H1 (cell line): ENCODE data around the gene ABCB10. TPM values are rescaled to one million over a fixed set of nuclear protein-coding genes. Genes with fewer than 3 reads are reported as not detected.

Experiments used
- CTCF ChIA-PET: fragments of 300-600 bp; sonication (Branson Sonifier 250); formaldehyde crosslinking; loops from one replicate; lab custom pipeline; 2021; ENCODE audit not compliant: partially characterized antibody; lab: Charles Lee
- POLR2A ChIA-PET: fragments of 300-600 bp; sonication (Branson Sonifier 250); formaldehyde crosslinking; loops from one replicate; lab custom pipeline; 2021; ENCODE audit warnings: inconsistent platforms; ENCODE audit not compliant: partially characterized antibody; lab: Charles Lee
- DNase-seq, 2 experiments: peaks; one replicate each; pipeline versions ENCODE4 v3.0.0 to v3.0.0-alpha.2; 2010 to 2022; ENCODE audit warnings: low spot score in 2 of 2, low read depth in 1 of 2, mixed read lengths in 1 of 2
- FAIRE-seq: peaks from 2 replicates; lab custom pipeline; 2011; peaks lifted over from hg19 to GRCh38; lab: Jason Lieb, UNC
- H2AFZ ChIP-seq: 2 replicates; pipeline ENCODE4 v1.8.1; 2012; ENCODE audit warnings: low read length, inconsistent platforms
- H2AK5ac ChIP-seq: 2 replicates; pipeline ENCODE4 v1.6.1; 2013; ENCODE audit warnings: low read depth, low read length
- H2BK120ac ChIP-seq: replicated peaks from 2 replicates; pipeline ENCODE3; 2013; ENCODE audit warnings: low read depth, low read length, inconsistent platforms
- H2BK12ac ChIP-seq: 2 replicates; pipeline ENCODE4 v1.6.1; 2013; ENCODE audit warnings: low read depth, low read length
- H2BK15ac ChIP-seq: 2 replicates; pipeline ENCODE4 v1.6.1; 2013; ENCODE audit warnings: low read length
- H2BK20ac ChIP-seq: 2 replicates; pipeline ENCODE4 v1.6.1; 2013; ENCODE audit warnings: low read length
- H2BK5ac ChIP-seq: 2 replicates; pipeline ENCODE4 v1.6.1; 2013; ENCODE audit warnings: low read depth, low read length
- H3K14ac ChIP-seq: 2 replicates; pipeline ENCODE4 v1.6.1; 2013; ENCODE audit warnings: inconsistent platforms; ENCODE audit not compliant: insufficient read length
- H3K18ac ChIP-seq: 2 replicates; pipeline ENCODE4 v1.6.1; 2013; ENCODE audit warnings: low read length; ENCODE audit errors: extremely low read depth
- H3K23ac ChIP-seq: 2 replicates; pipeline ENCODE4 v1.6.1; 2013; ENCODE audit warnings: inconsistent platforms; ENCODE audit not compliant: insufficient read length
- H3K23me2 ChIP-seq: 2 replicates; pipeline ENCODE4 v1.6.1; 2013; ENCODE audit warnings: low read depth, low read length
- H3K27ac ChIP-seq: 2 replicates; pipeline ENCODE4 v1.6.1; 2011; ENCODE audit warnings: low read depth, low read length, inconsistent platforms
- H3K27me3 ChIP-seq, 4 experiments: replicated peaks in 1 of 4; 1 replicate in 1 of 4; 2 replicates in 3 of 4; pipeline versions ENCODE4 v1.6.1 to v1.8.1; 2011 to 2013; ENCODE audit warnings: low read length in 3 of 4, mild to moderate bottlenecking in 3 of 4, inconsistent platforms in 2 of 4, mixed read lengths in 2 of 4, moderate library complexity in 1 of 4; ENCODE audit not compliant: control insufficient read depth in 3 of 4, insufficient read depth in 3 of 4; ENCODE audit errors: extremely low read depth in 1 of 4
- H3K36me3 ChIP-seq, 4 experiments: 2 replicates each; pipeline versions ENCODE4 v1.6.1 to v1.8.1; 2011 to 2013; ENCODE audit warnings: mild to moderate bottlenecking in 4 of 4, low read length in 3 of 4, moderate library complexity in 2 of 4, control low read depth in 1 of 4, inconsistent platforms in 1 of 4; ENCODE audit not compliant: insufficient read depth in 4 of 4, control insufficient read depth in 2 of 4
- H3K4ac ChIP-seq: replicated peaks from 2 replicates; pipeline ENCODE3; 2013; ENCODE audit warnings: low read length, low read depth, mixed read lengths, inconsistent platforms; ENCODE audit not compliant: insufficient read length
- H3K4me1 ChIP-seq, 4 experiments: replicated peaks in 1 of 4; 1 replicate in 1 of 4; 2 replicates in 3 of 4; pipeline versions ENCODE4 v1.6.1 to v1.8.1; 2011 to 2013; ENCODE audit warnings: low read length in 3 of 4, inconsistent platforms in 2 of 4, mixed read lengths in 1 of 4; ENCODE audit not compliant: insufficient read depth in 4 of 4, control insufficient read depth in 3 of 4
- H3K4me2 ChIP-seq, 2 experiments: 2 replicates each; pipeline versions ENCODE4 v1.6.1 to v1.8.1; 2011 to 2013; ENCODE audit warnings: low read depth in 2 of 2, low read length in 2 of 2, control low read depth in 1 of 2, inconsistent platforms in 1 of 2, mild to moderate bottlenecking in 1 of 2; ENCODE audit not compliant: insufficient read depth in 1 of 2
- H3K4me3 ChIP-seq, 4 experiments: fragments of 200-600, 300-600 bp in 1 of 4; sonication (generic), shearing (Covaris generic), sonication (Bioruptor Twin) in 1 of 4; 2 replicates each; pipeline versions ENCODE4 v1.5.1 to v1.8.1; 2011 to 2016; ENCODE audit warnings: low read length in 4 of 4, low read depth in 3 of 4, control low read depth in 2 of 4, inconsistent platforms in 2 of 4, mild to moderate bottlenecking in 2 of 4, mixed read lengths in 1 of 4, moderate library complexity in 1 of 4; ENCODE audit not compliant: insufficient read depth in 2 of 4; ENCODE audit errors: extremely low read depth in 1 of 4
- H3K56ac ChIP-seq: replicated peaks from 2 replicates; pipeline ENCODE3; 2013; ENCODE audit warnings: low read depth, mild to moderate bottlenecking, mixed read lengths, low read length, inconsistent platforms; ENCODE audit not compliant: insufficient read length
- H3K79me1 ChIP-seq: 2 replicates; pipeline ENCODE4 v1.6.1; 2013; ENCODE audit warnings: low read depth, low read length, control low read depth
- H3K79me2 ChIP-seq, 2 experiments: 2 replicates each; pipeline versions ENCODE4 v1.6.1 to v1.8.1; 2012 to 2013; ENCODE audit warnings: low read length in 2 of 2, mild to moderate bottlenecking in 2 of 2, inconsistent platforms in 1 of 2; ENCODE audit not compliant: insufficient read depth in 2 of 2, control insufficient read depth in 1 of 2
- H3K9ac ChIP-seq, 4 experiments: replicated peaks in 1 of 4; 1 replicate in 1 of 4; 2 replicates in 3 of 4; pipeline versions ENCODE4 v1.6.1 to v1.8.1; 2011 to 2013; ENCODE audit warnings: low read depth in 3 of 4, low read length in 3 of 4, control low read depth in 2 of 4, mild to moderate bottlenecking in 2 of 4, moderate library complexity in 2 of 4, inconsistent platforms in 1 of 4; ENCODE audit errors: extremely low read depth in 1 of 4
- H3K9me3 ChIP-seq, 2 experiments: 2 replicates each; pipeline versions ENCODE4 v1.6.1 to v1.8.1; 2012 to 2013; ENCODE audit warnings: mild to moderate bottlenecking in 2 of 2, moderate library complexity in 2 of 2, control low read depth in 1 of 2, inconsistent platforms in 1 of 2, low read depth in 1 of 2, low read length in 1 of 2, mixed read lengths in 1 of 2; ENCODE audit not compliant: insufficient read depth in 2 of 2
- H4K20me1 ChIP-seq, 2 experiments: replicated peaks in 1 of 2; 2 replicates each; pipeline versions ENCODE3 to v1.8.1; 2011 to 2013; ENCODE audit warnings: inconsistent platforms in 2 of 2, low read length in 2 of 2, mild to moderate bottlenecking in 1 of 2; ENCODE audit not compliant: insufficient read depth in 2 of 2, control insufficient read depth in 1 of 2
- H4K5ac ChIP-seq: 2 replicates; pipeline ENCODE4 v1.6.1; 2013; ENCODE audit warnings: low read length, low read depth, mixed read lengths, inconsistent platforms; ENCODE audit not compliant: insufficient read length
- H4K8ac ChIP-seq: 2 replicates; pipeline ENCODE4 v1.8.0; 2013; ENCODE audit warnings: mild to moderate bottlenecking, moderate library complexity, low read length, inconsistent platforms; ENCODE audit not compliant: insufficient read depth; ENCODE audit errors: extremely low read depth
- H4K91ac ChIP-seq: replicated peaks from 2 replicates; pipeline ENCODE3; 2013; ENCODE audit warnings: low read length, mixed read lengths, inconsistent platforms; ENCODE audit not compliant: insufficient read length
- BRCA1 ChIP-seq: IDR thresholded peaks from 2 replicates; pipeline ENCODE4 v1.6.1; 2012; ENCODE audit warnings: low read depth, low read length, improper control_type of control experiment
- CBX5 ChIP-seq: fragments of 300-800, 300-1000 bp; sonication (generic); IDR thresholded peaks from 2 replicates; pipeline ENCODE4 v1.7.1; 2016; ENCODE audit warnings: antibody characterized with exemption, low read length, low read depth
- GABPA ChIP-seq: IDR thresholded peaks from 2 replicates; pipeline ENCODE4 v1.6.1; 2011; ENCODE audit warnings: mild to moderate bottlenecking, low read length, moderate library complexity, borderline replicate concordance; ENCODE audit not compliant: insufficient read depth
- JUND ChIP-seq: IDR thresholded peaks from 2 replicates; pipeline ENCODE4 v1.6.1; 2011; ENCODE audit warnings: mild to moderate bottlenecking, improper control_type of control experiment, low read length
- KDM5A ChIP-seq: fragments of 200-600 bp; IDR thresholded peaks from 2 replicates; pipeline ENCODE4 v1.7.1; 2012; ENCODE audit warnings: mild to moderate bottlenecking, low read length, inconsistent platforms, mixed read lengths
- RNF2 ChIP-seq: fragments of 200-900, 300-1000 bp; sonication (generic); IDR thresholded peaks from 2 replicates; pipeline ENCODE4 v1.7.1; 2016; ENCODE audit warnings: borderline replicate concordance, low read depth, mild to moderate bottlenecking, antibody characterized with exemption, low read length; ENCODE audit not compliant: poor library complexity, severe bottlenecking; ENCODE audit errors: missing control alignments
- RXRA ChIP-seq: IDR thresholded peaks from 2 replicates; pipeline ENCODE4 v1.6.1; 2011; ENCODE audit warnings: low read depth, mild to moderate bottlenecking, low read length, moderate library complexity; ENCODE audit not compliant: insufficient read depth
- WGBS, 2 experiments: shearing (Covaris generic) in 1 of 2; methylation state at CpG; one replicate each; pipeline versions ENCODE4 v1.1.6 to v1.1.7; 2013 to 2015; ENCODE audit warnings: low lambda C conversion rate in 2 of 2, mixed read lengths in 2 of 2, inconsistent platforms in 1 of 2, low coverage in 1 of 2, missing lambda C conversion rate in 1 of 2; ENCODE audit not compliant: insufficient replicate concordance in 2 of 2, insufficient coverage in 1 of 2, insufficient read length in 1 of 2; ENCODE audit errors: extremely low coverage in 1 of 2, missing lambda C conversion rate in 1 of 2; 5-methylcytosine and 5-hydroxymethylcytosine counted together
- polyA plus RNA-seq, 7 experiments: library from polyadenylated mRNA; depleted of rRNA in 3 of 7; stranded (reverse) in 5 of 7; unstranded in 2 of 7; fragments of >200 nt in 5 of 7; fragments of 200-250 nt in 2 of 7; gene quantifications; 1 replicate in 5 of 7; 2 replicates in 1 of 7; 4 replicates in 1 of 7; pipeline versions ENCODE4 v1.2.1 to v1.2.3, GENCODE V29; 2011 to 2013; ENCODE audit warnings: missing spikeins in 2 of 7, mixed read lengths in 2 of 7
- total RNA-seq: library from RNA; stranded (reverse); fragmentation: NEBNext Ultra II Directional; extraction: Animal tissue kit (Norgen Biotek cat#: 25700); gene quantifications from 2 replicates; pipeline ENCODE4 v1.2.1, GENCODE V29; 2021

The ABCB10 gene
- total and polyA plus RNA-seq, 2 of the 8 experiments (the other 6 are each of a cell fraction or from before 2014, with no cell fraction given): 3.6 to 11.9 TPM

DNA sequence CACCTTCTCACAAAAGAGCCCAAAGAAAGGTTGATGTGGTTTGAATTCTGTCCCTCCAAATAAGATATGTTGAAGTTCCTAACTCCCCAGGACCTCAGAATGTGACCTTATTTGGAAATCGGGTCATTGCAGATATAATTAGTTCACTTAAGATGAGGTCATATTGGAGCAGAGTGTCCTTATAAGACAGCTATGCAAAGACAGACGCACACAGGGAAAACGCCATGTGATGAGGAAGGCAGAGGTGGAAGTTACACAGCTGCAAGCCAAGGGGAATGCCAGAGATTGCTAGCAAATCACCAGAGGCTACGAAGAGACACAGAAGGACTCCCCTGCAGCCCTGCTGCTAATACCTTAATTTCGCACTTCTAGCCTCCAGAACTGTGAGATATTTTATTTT, 5.2 kb upstream of the ABCB10 start:
- Histone ChIP-seq H2BK15ac (no peak overlapping the region), H3K79me1 (no peaks in the 10 kb centered on the region), H3K4me3 (no peak overlapping the region), H2AFZ (peak overlapping the region; percentile 64; the same call in 1 of the 2 replicates), H4K8ac (no peak overlapping the region), H3K23ac (no peak overlapping the region), H2AK5ac (no peak overlapping the region), H3K18ac (no peak overlapping the region), H3K4me2 (no peak overlapping the region), H3K79me2 (no peaks in the 10 kb centered on the region), H3K36me3 (no peaks in the 10 kb centered on the region), H3K9me3 (no peaks in the 10 kb centered on the region), H3K23me2 (no peaks in the 10 kb centered on the region; the same call in 1 of the 2 replicates), H4K20me1 (no peaks in the 10 kb centered on the region), H3K56ac (no peak overlapping the region), H3K4me1 (peaks cover 0 to 6% (median 1%) of the 10 kb centered on the region in 4 experiments; a peak in 3 of 7 replicates), H4K5ac (no peak overlapping the region), H3K27me3 (no peaks in the 10 kb centered on the region), H4K91ac (no peak overlapping the region), H3K4ac (no peak overlapping the region), H2BK20ac (no peak overlapping the region), H3K9ac (no peak overlapping the region), H2BK12ac (no peak overlapping the region), H3K14ac (no peak overlapping the region), H2BK120ac (no peak overlapping the region), H2BK5ac (no peak overlapping the region), H3K27ac (no peak overlapping the region)
- no peak for DNase-seq
- CTCF ChIA-PET: interaction anchor here (0.7 to 1.6 kb wide), 3 partner anchors 15 to 98 kb away, joined by 3 read pairs; no protein-coding TSS in a partner anchor
- 87% methylated on average over 5 of the region's 5 CpGs; no CpG with 5 or more reads in 1 of the 2 experiments for WGBS, 2 experiments
- POLR2A ChIA-PET: no interaction called here
- TF ChIP-seq JUND: no peak
- TF ChIP-seq RNF2: no peak
- TF ChIP-seq KDM5A: no peak
- no peak for TF ChIP-seq RXRA
- TF ChIP-seq CBX5: no peak
- no peak for TF ChIP-seq GABPA
- TF ChIP-seq BRCA1: no peak
- no peak for FAIRE-seq
